ENCODE measurements around the gene SDK2.

DNA sequence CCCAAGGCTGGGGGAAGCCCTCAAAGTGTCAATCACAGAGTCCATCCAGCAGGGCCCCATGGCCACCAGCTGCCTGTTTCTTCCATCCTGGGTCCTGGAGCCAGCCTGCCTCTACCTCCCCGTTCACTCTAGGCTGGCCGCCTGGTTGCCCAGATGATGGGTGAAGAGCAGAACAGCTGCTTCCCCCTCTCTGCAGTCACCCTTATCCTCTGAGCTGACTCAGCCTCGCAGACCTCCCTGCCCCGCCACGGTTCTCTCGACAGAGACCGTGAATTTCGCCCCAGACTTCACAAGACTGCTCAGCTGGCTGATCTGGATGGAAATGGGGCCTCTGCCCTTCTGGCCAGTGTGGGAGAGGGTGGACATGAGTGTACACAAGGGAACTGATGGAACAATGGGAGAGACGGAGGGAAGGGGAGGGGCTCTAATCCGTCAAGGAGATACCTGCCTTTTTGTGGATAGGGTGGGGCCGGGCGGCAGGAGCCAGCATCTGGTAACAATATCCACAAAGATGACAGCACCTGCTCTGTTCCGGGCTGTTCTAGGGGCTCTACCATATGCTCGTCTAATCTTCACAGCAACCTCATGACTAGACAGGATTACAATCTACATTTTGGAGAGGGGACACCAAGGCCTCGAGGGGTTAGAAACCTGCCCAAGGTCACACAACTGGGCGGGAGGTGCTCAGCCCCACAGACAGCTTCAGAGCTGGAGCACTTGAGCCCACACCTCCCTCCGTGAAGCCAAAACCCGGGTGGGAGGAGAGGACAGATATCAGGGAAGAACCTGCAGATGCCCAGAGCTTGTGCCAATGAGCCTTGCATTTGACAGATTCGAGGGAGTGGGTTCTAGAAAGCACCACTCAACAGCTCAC, 136.0 kb downstream of the SDK2 start:
- TF ChIP-seq, protein P1, sequence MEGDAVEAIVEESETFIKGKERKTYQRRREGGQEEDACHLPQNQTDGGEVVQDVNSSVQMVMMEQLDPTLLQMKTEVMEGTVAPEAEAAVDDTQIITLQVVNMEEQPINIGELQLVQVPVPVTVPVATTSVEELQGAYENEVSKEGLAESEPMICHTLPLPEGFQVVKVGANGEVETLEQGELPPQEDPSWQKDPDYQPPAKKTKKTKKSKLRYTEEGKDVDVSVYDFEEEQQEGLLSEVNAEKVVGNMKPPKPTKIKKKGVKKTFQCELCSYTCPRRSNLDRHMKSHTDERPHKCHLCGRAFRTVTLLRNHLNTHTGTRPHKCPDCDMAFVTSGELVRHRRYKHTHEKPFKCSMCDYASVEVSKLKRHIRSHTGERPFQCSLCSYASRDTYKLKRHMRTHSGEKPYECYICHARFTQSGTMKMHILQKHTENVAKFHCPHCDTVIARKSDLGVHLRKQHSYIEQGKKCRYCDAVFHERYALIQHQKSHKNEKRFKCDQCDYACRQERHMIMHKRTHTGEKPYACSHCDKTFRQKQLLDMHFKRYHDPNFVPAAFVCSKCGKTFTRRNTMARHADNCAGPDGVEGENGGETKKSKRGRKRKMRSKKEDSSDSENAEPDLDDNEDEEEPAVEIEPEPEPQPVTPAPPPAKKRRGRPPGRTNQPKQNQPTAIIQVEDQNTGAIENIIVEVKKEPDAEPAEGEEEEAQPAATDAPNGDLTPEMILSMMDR (IDR thresholded peaks at IDR 0.05): no peak
- no peak for TF ChIP-seq POLR2A (IDR thresholded peaks at IDR 0.05; ENCODE audit: low read length)
- TF ChIP-seq MAFK (IDR thresholded peaks at IDR 0.05; ENCODE audit: partially characterized antibody): no peak
- TF ChIP-seq, protein P2, sequence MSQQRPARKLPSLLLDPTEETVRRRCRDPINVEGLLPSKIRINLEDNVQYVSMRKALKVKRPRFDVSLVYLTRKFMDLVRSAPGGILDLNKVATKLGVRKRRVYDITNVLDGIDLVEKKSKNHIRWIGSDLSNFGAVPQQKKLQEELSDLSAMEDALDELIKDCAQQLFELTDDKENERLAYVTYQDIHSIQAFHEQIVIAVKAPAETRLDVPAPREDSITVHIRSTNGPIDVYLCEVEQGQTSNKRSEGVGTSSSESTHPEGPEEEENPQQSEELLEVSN (IDR thresholded peaks at IDR 0.05; ENCODE audit: borderline replicate concordance, low read depth): no peak
- no peak for TF ChIP-seq RAD21 (conservative IDR thresholded peaks at IDR 0.05 in 1 of 2, IDR thresholded peaks at IDR 0.05 in 1 of 2)
- no peak for TF ChIP-seq SREBF2 (IDR thresholded peaks at IDR 0.05)
- TF ChIP-seq, protein P3, sequence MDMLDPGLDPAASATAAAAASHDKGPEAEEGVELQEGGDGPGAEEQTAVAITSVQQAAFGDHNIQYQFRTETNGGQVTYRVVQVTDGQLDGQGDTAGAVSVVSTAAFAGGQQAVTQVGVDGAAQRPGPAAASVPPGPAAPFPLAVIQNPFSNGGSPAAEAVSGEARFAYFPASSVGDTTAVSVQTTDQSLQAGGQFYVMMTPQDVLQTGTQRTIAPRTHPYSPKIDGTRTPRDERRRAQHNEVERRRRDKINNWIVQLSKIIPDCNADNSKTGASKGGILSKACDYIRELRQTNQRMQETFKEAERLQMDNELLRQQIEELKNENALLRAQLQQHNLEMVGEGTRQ (IDR thresholded peaks at IDR 0.05): no peak
- TF ChIP-seq EHMT2 (IDR thresholded peaks at IDR 0.05; ENCODE audit: low read depth): no peak
- no peak for TF ChIP-seq ESRRA (IDR thresholded peaks at IDR 0.05; ENCODE audit: borderline replicate concordance, low read length)
- no peak for TF ChIP-seq SMC3 (IDR thresholded peaks at IDR 0.05)
- TF ChIP-seq, protein P4, sequence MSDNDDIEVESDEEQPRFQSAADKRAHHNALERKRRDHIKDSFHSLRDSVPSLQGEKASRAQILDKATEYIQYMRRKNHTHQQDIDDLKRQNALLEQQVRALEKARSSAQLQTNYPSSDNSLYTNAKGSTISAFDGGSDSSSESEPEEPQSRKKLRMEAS (IDR thresholded peaks at IDR 0.05): no peak

Measured in A549 (cell line).